ENCODE data around the gene P2RX4. TPM values are rescaled to one million over a fixed set of nuclear protein-coding genes. Genes with fewer than 3 reads are reported as not detected.

Gene P2RX4
- total and polyA plus RNA-seq, 2 of the 8 experiments (the other 6 are each of a cell fraction or from before 2014, with no cell fraction given): 9.5 to 12.2 TPM

DNA sequence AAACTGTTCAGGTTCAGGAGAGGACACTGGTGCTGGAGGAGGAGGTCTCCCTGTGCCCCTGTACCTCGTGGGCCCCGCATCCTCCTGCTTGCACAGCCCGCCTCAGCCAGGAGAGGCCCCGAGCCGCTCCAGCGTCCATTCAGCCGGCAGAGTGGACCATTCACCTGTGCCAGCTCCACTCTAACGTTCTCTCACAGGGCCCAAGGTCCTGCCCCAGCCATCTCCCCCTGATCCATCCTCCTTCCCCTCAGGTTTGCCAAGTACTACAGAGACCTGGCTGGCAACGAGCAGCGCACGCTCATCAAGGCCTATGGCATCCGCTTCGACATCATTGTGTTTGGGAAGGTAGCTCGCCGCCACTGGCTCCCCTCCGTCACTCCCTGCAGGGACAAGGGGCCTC is 22.2 kb downstream of the P2RX4 start:
- CTCF ChIA-PET (ENCODE audit: partially characterized antibody): interaction anchor here (1.3 to 3.5 kb wide), 3 partner anchors 7 to 41 kb away, joined by 3 to 24 read pairs (median 19); no protein-coding TSS in a partner anchor
- no peak overlapping the region for H4K5ac ChIP-seq (ENCODE audit: insufficient read length, low read depth, low read length)
- POLR2A ChIA-PET (ENCODE audit: partially characterized antibody): interaction anchor here (0.9 to 1.6 kb wide), 2 partner anchors 8 to 63 kb away, joined by 3 to 6 read pairs; no protein-coding TSS in a partner anchor

More for the DNA sequence above, 22.2 kb downstream of the P2RX4 start:
- no peak for FAIRE-seq
- no peaks in the 10 kb centered on the region for H3K23me2 ChIP-seq (ENCODE audit: low read depth, low read length)
- H3K4me3 ChIP-seq (ENCODE audit: extremely low read depth in 1 of 4, insufficient read depth in 2 of 4, low read depth in 3 of 4, low read length in 4 of 4): no peak overlapping the region
- no peak overlapping the region for H2BK120ac ChIP-seq (replicated peaks; ENCODE audit: low read depth, low read length)
- H3K23ac ChIP-seq (ENCODE audit: insufficient read length): no peak overlapping the region
- H2BK15ac ChIP-seq (ENCODE audit: low read length): no peak overlapping the region
- no peak overlapping the region for H2AFZ ChIP-seq (ENCODE audit: low read length)
- H4K91ac ChIP-seq (replicated peaks; ENCODE audit: insufficient read length, low read length): no peak overlapping the region
- H3K36me3 ChIP-seq (ENCODE audit: control insufficient read depth in 2 of 4, insufficient read depth in 4 of 4, low read length in 3 of 4): no peaks in the 10 kb centered on the region
- no peak overlapping the region for H4K8ac ChIP-seq (ENCODE audit: extremely low read depth, insufficient read depth, low read length)
- no peak overlapping the region for H3K27ac ChIP-seq (ENCODE audit: low read depth, low read length)
- no peak overlapping the region for H3K9ac ChIP-seq (replicated peaks in 1 of 4; ENCODE audit: extremely low read depth in 1 of 4, low read depth in 3 of 4, low read length in 3 of 4)
- no peak overlapping the region for H3K56ac ChIP-seq (replicated peaks; ENCODE audit: insufficient read length, low read depth, low read length)
- no peaks in the 10 kb centered on the region for H3K79me1 ChIP-seq (ENCODE audit: low read depth, low read length)
- WGBS, 2 experiments (ENCODE audit: extremely low coverage in 1 of 2, insufficient coverage in 1 of 2, insufficient read length in 1 of 2, insufficient replicate concordance in 2 of 2, low coverage in 1 of 2, low lambda C conversion rate in 2 of 2, missing lambda C conversion rate in 1 of 2): 92% methylated on average over 16 of the region's 16 CpGs; no CpG with 5 or more reads in 1 of the 2 experiments
- no peak for DNase-seq (ENCODE audit: low read depth in 1 of 2, low spot score in 2 of 2)
- H3K9me3 ChIP-seq (ENCODE audit: insufficient read depth in 2 of 2, low read depth in 1 of 2, low read length in 1 of 2): no peaks in the 10 kb centered on the region
- H3K14ac ChIP-seq (ENCODE audit: insufficient read length): no peak overlapping the region
- H2BK5ac ChIP-seq (ENCODE audit: low read depth, low read length): peak overlapping the region; percentile 46; the same call in 1 of the 2 replicates
- H2BK12ac ChIP-seq (ENCODE audit: low read depth, low read length): no peak overlapping the region
- 0 out of 2 replicates have a peak, but pooled peaks have one; percentile 50 for TF ChIP-seq POLR2AphosphoS5 (IDR thresholded peaks at IDR 0.05; ENCODE audit: low read depth, low read length)
- no peak for TF ChIP-seq BRCA1 (IDR thresholded peaks at IDR 0.05; ENCODE audit: low read depth, low read length)
- H3K79me2 ChIP-seq (ENCODE audit: control insufficient read depth in 1 of 2, insufficient read depth in 2 of 2, low read length in 2 of 2): no peaks in the 10 kb centered on the region
- no peaks in the 10 kb centered on the region for H3K27me3 ChIP-seq (replicated peaks in 1 of 4; ENCODE audit: control insufficient read depth in 3 of 4, extremely low read depth in 1 of 4, insufficient read depth in 3 of 4, low read length in 3 of 4)
- no peak overlapping the region for H3K18ac ChIP-seq (ENCODE audit: extremely low read depth, low read length)
- H4K20me1 ChIP-seq (replicated peaks in 1 of 2; ENCODE audit: control insufficient read depth in 1 of 2, insufficient read depth in 2 of 2, low read length in 2 of 2): no peaks in the 10 kb centered on the region
- no peak overlapping the region for H3K4me2 ChIP-seq (ENCODE audit: insufficient read depth in 1 of 2, low read depth in 2 of 2, low read length in 2 of 2)
- no peak overlapping the region for H2BK20ac ChIP-seq (ENCODE audit: low read length)
- no peak overlapping the region for H2AK5ac ChIP-seq (ENCODE audit: low read depth, low read length)
- no peak overlapping the region for H3K4ac ChIP-seq (replicated peaks; ENCODE audit: insufficient read length, low read depth, low read length)
- H3K4me1 ChIP-seq (replicated peaks in 1 of 4; ENCODE audit: control insufficient read depth in 3 of 4, insufficient read depth in 4 of 4, low read length in 3 of 4): 0 out of 7 replicates have a peak, but pooled peaks cover 0 to 3% (median 0%) of the 10 kb centered on the region in 4 experiments
